Stimulated activated CD8-positive, alpha-beta memory T cell treated with anti-CD3 and anti-CD28 coated beads, Interleukin-15, amount 100 ng/mL, for 4 hours (primary cell): ENCODE data around the gene THOC6.

ENCODE experiments used
- DNase-seq, 2 donors: peaks; one replicate each; pipeline ENCODE4 v3.0.0-alpha.2; 2020; ENCODE audit warnings: low read depth in 2 of 2

The THOC6 gene

DNA sequence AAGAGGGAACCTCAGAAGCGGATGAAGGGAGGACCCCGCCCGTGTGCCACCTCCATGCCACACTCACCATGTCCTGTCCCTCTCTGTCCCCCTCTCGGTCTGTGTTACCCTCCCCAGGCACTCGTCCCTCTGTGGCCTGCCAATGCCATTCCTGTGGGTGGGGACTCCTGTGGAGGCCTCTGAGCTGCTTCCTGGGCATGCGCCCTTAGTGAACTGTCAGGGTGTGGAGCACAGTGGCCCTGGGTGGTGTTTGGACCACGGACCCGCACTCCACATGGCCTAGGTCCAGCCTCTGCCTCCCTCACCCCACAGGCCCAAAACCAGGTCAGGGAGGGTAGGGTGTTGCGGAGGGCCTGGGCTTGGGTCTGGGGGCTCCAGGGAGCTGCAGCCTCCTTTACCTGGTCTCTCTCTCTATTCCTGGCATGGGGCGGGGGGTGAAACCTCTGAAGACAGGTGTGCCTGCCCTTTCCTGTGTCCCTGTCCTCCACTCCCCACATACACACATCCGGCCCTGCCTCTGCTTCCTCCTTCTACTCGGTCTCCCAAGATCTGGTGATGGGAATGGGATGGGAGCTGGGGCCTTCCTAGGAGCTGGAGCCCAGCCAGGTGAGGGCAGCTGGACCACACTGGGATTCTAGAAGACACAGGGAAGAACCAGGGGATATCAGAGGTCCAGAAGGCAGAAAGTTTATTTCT, 32.1 kb upstream of the THOC6 start:
- no peak for DNase-seq

- DNase-seq: no peak
These were observed 31.3 kb upstream of the THOC6 start for GRCh38 chr16:2992383-2993081.

- no peak for DNase-seq
These were observed 27.5 kb upstream of the THOC6 start for GRCh38 chr16:2996298-2996697.

GRCh38 chr16:2999929-3000328, 23.9 kb upstream of the THOC6 start:
- DNase-seq: no peak

- no peak for DNase-seq
These were observed 23.3 kb upstream of the THOC6 start for GRCh38 chr16:3000540-3000939.

DNA sequence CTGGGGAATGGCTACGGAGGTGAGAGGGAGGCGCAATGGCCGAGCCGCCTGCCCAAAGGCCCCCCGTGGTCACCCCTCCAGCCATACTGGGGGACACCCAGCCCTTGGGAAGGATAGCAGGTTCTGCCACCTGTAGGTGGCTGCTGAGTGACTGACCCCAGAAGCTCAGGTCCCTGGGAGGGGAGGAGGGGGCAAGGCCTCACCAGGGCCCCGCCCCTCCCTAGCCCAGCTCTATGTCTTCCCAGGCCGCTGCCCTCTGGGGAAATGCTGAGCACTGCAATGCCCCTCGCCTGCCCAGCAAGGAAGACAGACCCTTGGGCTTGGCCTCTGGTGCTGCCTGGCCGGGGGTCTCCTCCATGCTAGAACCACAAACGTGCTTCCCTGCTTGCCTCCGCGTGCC, 22.5 kb upstream of the THOC6 start:
- no peak for DNase-seq

DNA sequence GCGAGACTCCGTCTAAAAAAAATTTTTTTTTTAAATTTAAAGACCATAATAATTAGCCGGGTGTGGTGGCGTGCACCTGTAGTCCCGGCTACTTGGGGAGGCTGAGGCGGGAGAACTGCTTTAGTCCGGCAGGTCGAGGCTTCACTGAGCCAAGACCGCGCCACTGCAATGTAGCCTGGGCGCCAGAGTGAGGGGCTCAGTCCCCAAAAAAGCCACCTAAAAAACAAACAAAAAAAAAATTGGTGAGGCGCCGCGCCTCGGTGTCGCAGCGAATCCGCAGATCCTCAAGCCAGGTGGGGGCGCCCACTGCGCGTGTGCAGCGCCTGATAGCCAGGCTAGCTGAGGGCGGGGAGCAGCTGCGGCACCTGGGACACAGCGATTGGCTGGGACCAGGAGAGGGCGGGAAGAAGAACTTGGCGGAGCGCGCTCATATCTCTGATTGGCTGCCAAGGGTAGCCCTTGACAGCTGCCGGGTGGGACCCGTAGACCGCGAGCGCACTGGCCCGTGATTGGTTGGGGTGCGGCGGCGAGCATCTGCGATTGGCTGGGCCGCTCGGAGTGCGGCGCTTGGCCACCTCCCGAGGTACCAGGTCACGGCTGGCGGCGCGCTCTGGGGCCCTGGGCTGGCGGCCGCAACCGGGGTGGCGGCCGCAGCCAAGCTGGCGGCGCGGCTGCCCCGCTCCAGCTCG, 20.1 kb upstream of the THOC6 start:
- peak; percentile 92 to 93 for DNase-seq

DNA sequence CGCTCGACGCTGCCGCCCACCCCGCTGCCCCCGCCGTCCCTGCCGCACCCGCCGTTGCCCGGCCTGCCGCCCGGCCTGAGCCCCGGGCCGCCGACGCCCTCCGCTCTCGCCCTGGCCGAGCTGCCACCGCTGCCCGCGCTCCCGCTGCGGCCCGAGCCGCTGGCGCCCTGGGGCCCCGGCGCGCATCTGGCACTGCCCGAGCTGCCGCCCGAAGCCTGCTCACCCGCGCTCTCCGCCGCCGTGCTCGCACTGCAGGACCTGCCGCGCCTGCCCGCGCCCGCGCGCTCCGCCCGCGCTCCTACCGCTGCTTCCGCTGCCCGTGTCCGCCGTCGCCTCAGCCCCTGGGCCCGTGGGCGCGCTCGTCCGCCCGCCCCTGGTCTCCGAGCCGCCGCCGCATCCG, 19.5 kb upstream of the THOC6 start:
- DNase-seq: no peak

- DNase-seq: no peak
These were observed 19.0 kb upstream of the THOC6 start for GRCh38 chr16:3004781-3005284.

DNA sequence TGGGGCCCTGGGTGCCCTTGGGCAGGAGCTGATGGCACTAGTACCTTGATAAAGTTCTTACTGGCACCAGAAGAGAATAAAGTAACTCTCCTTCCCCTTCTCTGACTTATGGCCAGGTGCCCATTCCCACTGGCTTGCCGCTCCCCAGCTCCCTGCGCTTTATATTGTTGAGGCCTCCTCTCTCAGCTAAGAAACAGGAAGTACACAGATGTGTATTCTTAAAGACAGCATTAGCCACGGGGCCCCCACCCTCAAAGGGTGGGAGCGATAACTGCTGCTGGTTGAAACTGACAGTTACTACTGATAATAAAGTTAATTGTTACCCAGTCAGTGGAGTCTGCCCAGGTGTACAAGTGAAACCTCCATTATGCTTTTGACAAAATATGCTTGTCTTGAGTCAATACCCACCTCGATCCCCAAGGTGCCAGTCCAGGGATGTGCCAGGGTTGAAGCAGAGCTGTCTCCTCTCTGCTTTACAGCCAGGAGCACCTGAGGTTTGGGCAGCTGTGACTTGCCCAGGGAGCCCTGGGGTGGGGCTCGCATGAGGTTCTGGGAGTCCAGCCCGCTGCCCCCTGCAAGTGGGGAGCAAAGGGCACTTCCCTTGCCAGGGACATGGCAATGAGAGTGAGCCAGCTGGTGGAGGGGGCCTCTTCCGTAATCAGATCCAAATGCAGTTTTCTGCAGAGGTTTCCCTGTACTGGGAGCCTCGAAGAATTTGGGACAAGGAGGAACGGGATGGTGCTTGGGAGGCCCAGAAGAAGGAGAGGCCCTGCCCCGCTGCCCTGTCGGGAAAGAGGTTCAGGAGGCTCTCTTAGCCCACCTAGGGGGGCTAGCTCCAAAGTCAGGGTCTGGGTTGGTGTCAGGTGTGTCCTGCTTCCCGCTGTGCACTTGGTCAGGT, 16.5 kb upstream of the THOC6 start:
- DNase-seq: no peak

GRCh38 chr16:3007957-3008689, 15.7 kb upstream of the THOC6 start:
- no peak for DNase-seq

- DNase-seq: no peak
These were observed 15.2 kb upstream of the THOC6 start for GRCh38 chr16:3008690-3009037.

DNA sequence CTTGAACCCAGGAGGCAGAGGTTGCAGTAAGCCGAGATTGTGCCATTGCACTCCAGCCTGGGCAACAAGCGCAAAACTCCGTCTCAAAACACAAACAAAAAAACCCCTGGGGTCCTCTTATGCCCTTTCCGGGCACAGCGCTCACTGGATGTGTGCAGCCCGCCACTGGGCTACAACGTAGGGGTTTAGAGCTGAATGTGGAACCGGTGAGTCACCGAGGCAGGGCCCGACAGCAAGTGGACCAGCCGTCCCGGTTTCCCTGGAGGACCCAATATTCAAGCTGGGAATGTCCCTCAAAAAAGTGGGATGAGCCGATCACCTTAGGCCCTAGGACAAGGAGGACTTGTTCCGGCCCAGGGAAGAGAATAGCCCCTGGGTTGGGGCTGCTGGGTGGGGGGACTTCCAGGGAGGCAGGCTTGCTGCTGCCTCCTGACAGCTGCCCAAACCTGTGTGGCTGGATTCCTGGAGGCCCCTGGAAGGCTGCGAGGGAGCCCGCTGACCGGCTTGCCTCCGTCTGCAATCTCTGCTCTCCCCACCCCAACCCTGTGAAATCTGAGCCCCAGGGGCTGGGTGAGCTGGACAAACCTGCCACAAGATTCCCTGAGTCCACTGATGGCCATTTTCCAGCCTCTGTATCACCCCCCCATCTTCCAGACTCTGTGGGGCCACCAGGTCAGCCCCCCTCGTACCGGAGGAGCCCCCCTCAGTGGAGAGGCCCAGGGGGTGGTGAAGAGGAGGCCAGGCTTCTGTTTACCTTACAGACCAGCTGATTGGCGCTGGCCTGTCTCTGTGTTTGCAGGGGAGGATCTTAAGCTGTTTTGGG, 14.1 kb upstream of the THOC6 start:
- DNase-seq: no peak

GRCh38 chr16:3010510-3010909, 13.3 kb upstream of the THOC6 start:
- DNase-seq: no peak

GRCh38 chr16:3012246-3012645, 11.6 kb upstream of the THOC6 start:
- no peak for DNase-seq

DNA sequence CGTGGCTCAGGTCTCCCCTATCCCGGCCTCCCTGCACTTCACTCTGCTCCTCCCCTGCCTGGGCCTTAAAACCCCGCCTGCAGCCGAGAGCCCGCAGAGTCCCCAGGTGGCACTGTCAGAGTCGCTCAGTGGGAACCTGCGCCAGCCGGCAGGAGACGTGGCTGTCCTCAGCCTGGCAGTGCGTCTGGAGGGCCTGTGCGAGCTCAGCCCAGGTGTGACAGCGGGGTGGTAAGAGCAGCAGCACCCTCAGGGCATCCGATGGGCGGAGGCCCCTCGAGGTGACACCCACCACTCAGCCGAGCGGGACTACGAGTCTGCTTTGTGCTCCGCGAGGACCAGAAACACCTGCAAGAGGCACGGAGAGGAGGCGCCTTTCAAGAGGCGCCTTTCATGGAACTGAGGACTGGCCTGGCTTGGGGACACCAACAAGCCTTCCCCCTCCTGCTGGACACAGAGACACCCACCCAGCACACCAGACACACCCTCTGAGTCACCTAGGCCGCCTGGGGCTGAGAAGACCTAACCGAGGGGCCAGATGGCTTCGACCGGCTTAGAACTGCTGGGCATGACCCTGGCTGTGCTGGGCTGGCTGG, 10.9 kb upstream of the THOC6 start, which contains the start of gene CLDN9:
CLDN9 (plus strand) TSS at position 96 of the 593 bp plus-strand sequence; CDS start at position 536, 440 bp downstream.
- DNase-seq: no peak

DNA sequence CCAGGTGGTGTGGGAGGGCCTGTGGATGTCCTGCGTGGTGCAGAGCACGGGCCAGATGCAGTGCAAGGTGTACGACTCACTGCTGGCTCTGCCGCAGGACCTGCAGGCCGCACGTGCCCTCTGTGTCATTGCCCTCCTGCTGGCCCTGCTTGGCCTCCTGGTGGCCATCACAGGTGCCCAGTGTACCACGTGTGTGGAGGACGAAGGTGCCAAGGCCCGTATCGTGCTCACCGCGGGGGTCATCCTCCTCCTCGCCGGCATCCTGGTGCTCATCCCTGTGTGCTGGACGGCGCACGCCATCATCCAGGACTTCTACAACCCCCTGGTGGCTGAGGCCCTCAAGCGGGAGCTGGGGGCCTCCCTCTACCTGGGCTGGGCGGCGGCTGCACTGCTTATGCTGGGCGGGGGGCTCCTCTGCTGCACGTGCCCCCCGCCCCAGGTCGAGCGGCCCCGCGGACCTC, 10.3 kb upstream of the THOC6 start:
- no peak for DNase-seq

- DNase-seq: no peak
These were observed 9.7 kb upstream of the THOC6 start for GRCh38 chr16:3013998-3014690.

DNA sequence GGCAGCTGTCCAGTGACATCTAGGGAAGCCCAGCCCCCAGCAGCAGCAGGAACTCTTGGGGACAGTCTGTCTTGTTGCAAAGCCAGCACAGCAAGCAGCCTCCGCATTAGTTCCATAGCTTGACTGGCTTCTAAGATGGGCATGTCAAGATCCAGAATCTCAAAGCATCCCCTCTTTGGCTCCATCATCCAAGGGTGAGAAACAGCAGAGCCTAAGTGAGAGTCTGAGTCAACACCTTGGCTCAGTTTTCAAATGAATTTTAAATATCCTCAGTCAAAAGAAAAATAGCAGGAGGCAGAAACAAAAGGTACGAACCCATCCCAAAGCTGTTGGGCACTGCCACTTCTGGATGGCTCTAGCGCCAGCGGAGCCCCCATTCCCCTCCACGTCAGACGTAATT, 8.9 kb upstream of the THOC6 start:
- DNase-seq: no peak
